Right lobe of liver (tissue), 6 donors: ENCODE data around the gene PPEF2. TPM values are rescaled to one million over a fixed set of nuclear protein-coding genes. Genes with fewer than 3 reads are reported as not detected.
A peak's percentile ranks its signal among the peaks of the same experiment; 100 is the strongest.

Source experiments
- ATAC-seq, 4 donors: fragments of 200-7000 bp; cut with Tn5 transposase; one replicate each; pipeline ENCODE4 v1.9.1; 2020; ENCODE audit warnings: mild to moderate bottlenecking in 4 of 4, moderate library complexity in 4 of 4
- DNase-seq, 3 donors: peaks; one replicate each; pipeline ENCODE4 v3.0.0-alpha.2; 2020
- H3K27ac ChIP-seq, 3 donors: fragments of 200-600 bp; one replicate each; pipeline ENCODE4 v1.8.0; 2022
- H3K27me3 ChIP-seq, 2 donors: fragments of 200-600 bp; one replicate each; pipeline ENCODE4 v1.8.0; 2022
- H3K36me3 ChIP-seq, 4 donors: fragments of 200-600 bp; sonication (generic) in 1 of 4; one replicate each; pipeline versions ENCODE4 v1.5.1 to v1.8.0; 2017 to 2022; ENCODE audit warnings: control low read depth in 1 of 4
- H3K4me1 ChIP-seq, 4 donors: fragments of 200-600 bp; sonication (generic) in 1 of 4; one replicate each; pipeline versions ENCODE4 v1.5.1 to v1.8.0; 2017 to 2022; ENCODE audit warnings: control low read depth in 1 of 4
- H3K4me3 ChIP-seq, 3 donors: fragments of 200-600 bp; one replicate each; pipeline ENCODE4 v1.8.0; 2022
- H3K9me3 ChIP-seq, 4 donors: fragments of 200-600 bp; sonication (generic) in 1 of 4; one replicate each; pipeline versions ENCODE4 v1.5.1 to v1.8.0; 2017 to 2022; ENCODE audit warnings: control low read depth in 1 of 4
- POLR2A ChIP-seq: fragments of 450-650 bp; IDR thresholded peaks from one replicate; pipeline ENCODE4 v1.6.1; 2017; ENCODE audit warnings: antibody characterized with exemption, mild to moderate bottlenecking
- WGBS: methylation state at CpG from one replicate; pipeline ENCODE4 v1.1.6; 2018; ENCODE audit warnings: low coverage, low lambda C conversion rate; ENCODE audit not compliant: insufficient coverage; ENCODE audit errors: missing lambda C conversion rate; 5-methylcytosine and 5-hydroxymethylcytosine counted together
- intact Hi-C, 2 donors: fragments of 100-400 bp; cut with DNase I; formaldehyde crosslinking; loops; one replicate each; pipeline versions ENCODE4 v1.11.2 to v1.14.1; 2022
- total RNA-seq, 6 experiments: library from RNA; depleted of rRNA in 2 of 6; stranded (reverse); fragments of >200 nt in 2 of 6; fragmentation: NEBNext Ultra II Directional in 3 of 6; extraction: Animal tissue kit (Norgen Biotek cat#: 25700) in 3 of 6; gene quantifications; one replicate each; pipeline versions ENCODE4 v1.1.0 to v1.2.4, GENCODE V29; 2016 to 2023
- TF ChIP-seq, protein P1 (sequence below), 4 donors: fragments of 200-600 bp in 3 of 4; fragments of 450-650 bp in 1 of 4; IDR thresholded peaks; one replicate each; pipeline versions ENCODE4 v1.5.1 to v1.8.0; 2016 to 2022; ENCODE audit warnings: antibody characterized with exemption in 4 of 4, mild to moderate bottlenecking in 2 of 4
- donor health status: DM: no; HTN: yes; CAD: no.
- donor health status: DM: no; HTN: no; CAD: no.
- donor health status: DM: no; HTN: no; CAD: no.
- donor health status: DM: no; HTN: yes; CAD: no.
- donor health status: DM: no; HTN: yes; CAD: no.

Gene PPEF2
- total RNA-seq, 6 experiments from 2014 or later, result not detected

DNA sequence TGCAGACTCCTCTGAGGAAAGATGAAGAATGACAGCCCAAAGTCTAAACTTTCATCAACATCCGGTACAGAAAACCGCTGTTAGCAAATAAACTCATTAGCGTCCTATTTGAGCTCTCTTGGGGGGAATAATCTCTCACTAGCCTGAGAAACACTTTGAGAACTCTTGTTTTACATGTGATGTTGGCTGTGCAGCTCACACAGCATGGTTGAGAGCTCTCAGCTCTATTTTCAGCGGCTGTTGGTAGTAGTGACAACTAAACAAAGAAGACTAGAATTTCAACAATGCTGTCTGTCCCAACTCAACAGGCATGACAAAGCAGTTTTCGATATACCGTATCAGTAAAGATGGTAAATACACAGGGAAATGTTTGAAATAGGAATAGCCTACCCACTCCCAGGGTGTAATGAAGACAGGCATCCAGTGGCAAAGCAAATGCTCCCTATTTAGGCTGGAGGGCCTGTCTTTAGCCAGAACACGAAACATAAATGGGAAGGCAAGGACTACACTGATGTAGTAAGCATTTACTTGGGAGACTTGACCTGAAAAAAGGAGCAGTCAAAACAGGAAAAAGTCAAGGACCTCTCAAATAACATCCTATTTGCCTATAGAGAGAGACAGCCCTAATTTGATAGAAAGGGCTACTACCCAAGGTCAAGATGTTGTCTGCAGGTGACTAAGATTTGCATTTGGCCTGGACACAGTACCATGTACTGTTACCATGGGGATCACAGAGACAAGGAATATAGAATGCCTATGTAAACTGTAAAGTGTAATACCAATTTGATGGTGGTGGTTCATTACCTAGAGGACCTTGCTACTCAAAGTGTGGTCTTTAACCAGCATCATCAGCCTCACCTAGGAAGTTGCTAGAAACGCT is 60.4 kb downstream of the PPEF2 start:
- no peak for TF ChIP-seq POLR2A
- TF ChIP-seq, protein P1, sequence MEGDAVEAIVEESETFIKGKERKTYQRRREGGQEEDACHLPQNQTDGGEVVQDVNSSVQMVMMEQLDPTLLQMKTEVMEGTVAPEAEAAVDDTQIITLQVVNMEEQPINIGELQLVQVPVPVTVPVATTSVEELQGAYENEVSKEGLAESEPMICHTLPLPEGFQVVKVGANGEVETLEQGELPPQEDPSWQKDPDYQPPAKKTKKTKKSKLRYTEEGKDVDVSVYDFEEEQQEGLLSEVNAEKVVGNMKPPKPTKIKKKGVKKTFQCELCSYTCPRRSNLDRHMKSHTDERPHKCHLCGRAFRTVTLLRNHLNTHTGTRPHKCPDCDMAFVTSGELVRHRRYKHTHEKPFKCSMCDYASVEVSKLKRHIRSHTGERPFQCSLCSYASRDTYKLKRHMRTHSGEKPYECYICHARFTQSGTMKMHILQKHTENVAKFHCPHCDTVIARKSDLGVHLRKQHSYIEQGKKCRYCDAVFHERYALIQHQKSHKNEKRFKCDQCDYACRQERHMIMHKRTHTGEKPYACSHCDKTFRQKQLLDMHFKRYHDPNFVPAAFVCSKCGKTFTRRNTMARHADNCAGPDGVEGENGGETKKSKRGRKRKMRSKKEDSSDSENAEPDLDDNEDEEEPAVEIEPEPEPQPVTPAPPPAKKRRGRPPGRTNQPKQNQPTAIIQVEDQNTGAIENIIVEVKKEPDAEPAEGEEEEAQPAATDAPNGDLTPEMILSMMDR (IDR thresholded peaks at IDR 0.05), result no peak
- DNase-seq (no peak), ATAC-seq (no peak)
- WGBS, result 76% methylated on average over 8 of the region's 8 CpGs
- no peak overlapping the region for H3K27ac ChIP-seq
- H3K27me3 ChIP-seq, result no peaks in the 10 kb centered on the region
- H3K4me3 ChIP-seq, result no peak overlapping the region
- intact Hi-C loops, result no loop called here
- no peaks in the 10 kb centered on the region for H3K4me1 ChIP-seq
- H3K9me3 ChIP-seq, result no peaks in the 10 kb centered on the region
- no peaks in the 10 kb centered on the region for H3K36me3 ChIP-seq

- no peak overlapping the region for H3K4me3 ChIP-seq
- H3K9me3 ChIP-seq, result no peaks in the 10 kb centered on the region
- ATAC-seq, result no peak
- H3K36me3 ChIP-seq, result no peaks in the 10 kb centered on the region
- intact Hi-C loops, result no loop called here
- 33% methylated on average over 2 of the region's 2 CpGs for WGBS
- DNase-seq, result no peak
- no peak for TF ChIP-seq POLR2A
- TF ChIP-seq, protein P1 (IDR thresholded peaks at IDR 0.05), result no peak
- no peak overlapping the region for H3K27ac ChIP-seq
- no peaks in the 10 kb centered on the region for H3K4me1 ChIP-seq
- no peaks in the 10 kb centered on the region for H3K27me3 ChIP-seq
These were observed 67.5 kb downstream of the PPEF2 start for GRCh38 chr4:75834772-75835154.

GRCh38 chr4:75834095-75834771 is 68.0 kb downstream of the PPEF2 start:
- no peaks in the 10 kb centered on the region for H3K36me3 ChIP-seq
- ATAC-seq (no peak), DNase-seq (no peak)
- intact Hi-C loops, result no loop called here
- no peak overlapping the region for H3K4me3 ChIP-seq
- H3K9me3 ChIP-seq, result no peaks in the 10 kb centered on the region
- H3K27ac ChIP-seq, result no peak overlapping the region
- no peaks in the 10 kb centered on the region for H3K27me3 ChIP-seq
- no peak for TF ChIP-seq POLR2A
- WGBS, result 89% methylated on average over 1 of the region's 1 CpG
- no peaks in the 10 kb centered on the region for H3K4me1 ChIP-seq

GRCh38 chr4:75831856-75832405 is 70.3 kb downstream of the PPEF2 start:
- peak; percentile 32 to 76 (median 62) for ATAC-seq
- WGBS, result 40% methylated on average over 2 of the region's 2 CpGs
- Histone ChIP-seq H3K9me3 (no peaks in the 10 kb centered on the region), H3K4me1 (no peaks in the 10 kb centered on the region), H3K27ac (no peak overlapping the region), H3K36me3 (no peaks in the 10 kb centered on the region), H3K27me3 (no peaks in the 10 kb centered on the region), H3K4me3 (no peak overlapping the region)
- intact Hi-C loops, result no loop called here
- TF ChIP-seq POLR2A, result no peak
- TF ChIP-seq, protein P1 (IDR thresholded peaks at IDR 0.05), result no peak
- no peak for DNase-seq

DNA sequence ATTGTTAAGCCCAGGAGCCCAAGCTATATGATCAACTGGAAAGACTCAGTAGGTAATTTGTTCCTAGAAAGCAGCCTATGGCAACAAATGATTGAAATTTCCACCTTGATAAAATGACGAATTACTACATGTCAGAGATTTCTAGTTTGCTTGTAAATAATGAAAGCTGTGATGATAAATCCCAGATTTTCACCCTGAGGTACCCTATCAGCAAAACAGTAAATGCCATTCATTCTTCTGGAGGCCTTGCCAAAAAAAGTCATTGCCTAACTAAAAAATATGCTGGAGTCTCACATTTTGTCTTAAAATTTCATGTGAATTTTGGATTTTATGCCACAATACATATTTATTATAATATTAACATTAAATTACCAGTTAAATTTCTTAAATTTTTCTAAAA is 71.3 kb downstream of the PPEF2 start:
- 63% methylated on average over 1 of the region's 1 CpG for WGBS
- no peak overlapping the region for H3K4me3 ChIP-seq
- H3K4me1 ChIP-seq, result no peaks in the 10 kb centered on the region
- H3K9me3 ChIP-seq, result no peaks in the 10 kb centered on the region
- TF ChIP-seq, protein P1 (IDR thresholded peaks at IDR 0.05), result no peak
- no peak for TF ChIP-seq POLR2A
- no peaks in the 10 kb centered on the region for H3K27me3 ChIP-seq
- ATAC-seq, result no peak
- no peak for DNase-seq
- intact Hi-C loops, result no loop called here
- no peaks in the 10 kb centered on the region for H3K36me3 ChIP-seq
- no peak overlapping the region for H3K27ac ChIP-seq
